Measurements from ENCODE around the gene CARS2. TPM values are rescaled to one million over a fixed set of nuclear protein-coding genes. Genes with fewer than 3 reads are reported as not detected.
"Not testable (repeated sequence)": the region's sequence is repeated elsewhere in the genome, so short reads cannot be mapped to it uniquely, and the experiment has no call there.

The CARS2 gene
- total RNA-seq, 4 donors from 2014 or later: 22.5 to 34.8 (median 28.0) TPM

GRCh38 chr13:110615322-110616102 is 90.4 kb downstream of the CARS2 start, which contains the start of gene NAXD:
Gene NAXD (plus strand): TSS chr13:110615545. CDS start chr13:110615602, 57 bp downstream.
- peak within 1 kb of the TSS; percentile 80 to 93 (median 90) for H3K27ac ChIP-seq
- H3K4me3 ChIP-seq: peak within 1 kb of the TSS; percentile 68 to 95 (median 81)

GRCh38 chr13:110615005-110615321 is 91.0 kb downstream of the CARS2 start:
- peak overlapping the region; percentile 80 to 93 (median 90) for H3K27ac ChIP-seq
- no peak for TF ChIP-seq POLR2A (IDR thresholded peaks at IDR 0.05)
- TF ChIP-seq CTCF (IDR thresholded peaks at IDR 0.05 in 4 of 5, conservative IDR thresholded peaks at IDR 0.05 in 1 of 5): no peak
- H3K4me1 ChIP-seq: peaks cover 22 to 31% of the 10 kb centered on the region in 2 donors
- peaks cover 2 to 7% (median 4%) of the 10 kb centered on the region in 3 donors for H3K27me3 ChIP-seq
- DNase-seq (no peak), ATAC-seq (no peak)
- intact Hi-C loops (cut with DNase I; ENCODE audit: low total_unique reads): loop anchor here (2.0 to 5.0 kb wide), 2 partner anchors 98 to 297 kb away; partner anchors contain the start of gene ING1
- in situ Hi-C loops (cut with MboI; ENCODE audit: low sequenced_read_pairs in 4 of 4): no loop called here
- no peaks in the 10 kb centered on the region for H3K36me3 ChIP-seq
- H3K4me3 ChIP-seq: peak overlapping the region; percentile 68 to 95 (median 81)
- H3K9me3 ChIP-seq: no peaks in the 10 kb centered on the region

More at GRCh38 chr13:110615322-110616102, 90.4 kb downstream of the CARS2 start, which contains the start of gene NAXD:
- in situ Hi-C loops (cut with MboI; ENCODE audit: low sequenced_read_pairs in 4 of 4): no loop called here
- Histone ChIP-seq H3K9me3 (no peaks in the 10 kb centered on the region), H3K27me3 (peaks cover 2 to 4% (median 2%) of the 10 kb centered on the region in 3 donors), H3K4me1 (peaks cover 22 to 31% of the 10 kb centered on the region in 2 donors), H3K36me3 (no peaks in the 10 kb centered on the region)
- peak; percentile 89 to 94 for DNase-seq
- ATAC-seq: peak; percentile 90 to 92
- intact Hi-C loops (cut with DNase I; ENCODE audit: low total_unique reads): loop anchor here (1.0 to 5.0 kb wide), 3 partner anchors 54 to 297 kb away; partner anchors contain the start of genes ING1 and RAB20
- TF ChIP-seq CTCF (IDR thresholded peaks at IDR 0.05 in 4 of 5, conservative IDR thresholded peaks at IDR 0.05 in 1 of 5) (no peak), POLR2A (IDR thresholded peaks at IDR 0.05) (peak; percentile 83 to 85)

- no peak for DNase-seq
- TF ChIP-seq CTCF (IDR thresholded peaks at IDR 0.05 in 4 of 5, conservative IDR thresholded peaks at IDR 0.05 in 1 of 5) (no peak), POLR2A (IDR thresholded peaks at IDR 0.05) (no peak)
- in situ Hi-C loops (cut with MboI; ENCODE audit: low sequenced_read_pairs in 4 of 4) (no loop called here), intact Hi-C loops (cut with DNase I; ENCODE audit: low total_unique reads) (no loop called here)
- H3K27me3 ChIP-seq: peaks cover 2 to 7% (median 4%) of the 10 kb centered on the region in 3 donors
- H3K9me3 ChIP-seq: no peaks in the 10 kb centered on the region
- H3K27ac ChIP-seq: no peak overlapping the region
- H3K4me3 ChIP-seq: no peak overlapping the region
- peaks cover 0 to 4% of the 10 kb centered on the region in 2 donors for H3K4me1 ChIP-seq
- no peak for ATAC-seq
- H3K36me3 ChIP-seq: no peaks in the 10 kb centered on the region
Measured at GRCh38 chr13:110610955-110611595, 94.8 kb downstream of the CARS2 start.

- H3K36me3 ChIP-seq: no peaks in the 10 kb centered on the region
- in situ Hi-C loops (cut with MboI; ENCODE audit: low sequenced_read_pairs in 4 of 4): no loop called here
- no peak overlapping the region for H3K27ac ChIP-seq
- H3K9me3 ChIP-seq: no peaks in the 10 kb centered on the region
- no peak for ATAC-seq
- H3K4me3 ChIP-seq: no peak overlapping the region
- no peaks in the 10 kb centered on the region for H3K4me1 ChIP-seq
- no peak for TF ChIP-seq POLR2A (IDR thresholded peaks at IDR 0.05)
- TF ChIP-seq CTCF (IDR thresholded peaks at IDR 0.05 in 4 of 5, conservative IDR thresholded peaks at IDR 0.05 in 1 of 5): no peak
- H3K27me3 ChIP-seq: peaks cover 2 to 7% (median 4%) of the 10 kb centered on the region in 3 donors
- DNase-seq: no peak
- intact Hi-C loops (cut with DNase I; ENCODE audit: low total_unique reads): no loop called here
Measured at GRCh38 chr13:110607675-110608224, 98.2 kb downstream of the CARS2 start.

- in situ Hi-C loops (cut with MboI; ENCODE audit: low sequenced_read_pairs in 4 of 4): not testable (repeated sequence)
Measured at GRCh38 chr13:110606281-110606680, 99.6 kb downstream of the CARS2 start.

More at GRCh38 chr13:110606281-110606680, 99.6 kb downstream of the CARS2 start:
- intact Hi-C loops (cut with DNase I; ENCODE audit: low total_unique reads); H3K27ac ChIP-seq; H3K4me1 ChIP-seq; H3K4me3 ChIP-seq; H3K36me3 ChIP-seq; DNase-seq; H3K27me3 ChIP-seq; ATAC-seq; H3K9me3 ChIP-seq: not testable (repeated sequence)
